ENCODE results near the gene KIAA1217.

Gene KIAA1217

DNA sequence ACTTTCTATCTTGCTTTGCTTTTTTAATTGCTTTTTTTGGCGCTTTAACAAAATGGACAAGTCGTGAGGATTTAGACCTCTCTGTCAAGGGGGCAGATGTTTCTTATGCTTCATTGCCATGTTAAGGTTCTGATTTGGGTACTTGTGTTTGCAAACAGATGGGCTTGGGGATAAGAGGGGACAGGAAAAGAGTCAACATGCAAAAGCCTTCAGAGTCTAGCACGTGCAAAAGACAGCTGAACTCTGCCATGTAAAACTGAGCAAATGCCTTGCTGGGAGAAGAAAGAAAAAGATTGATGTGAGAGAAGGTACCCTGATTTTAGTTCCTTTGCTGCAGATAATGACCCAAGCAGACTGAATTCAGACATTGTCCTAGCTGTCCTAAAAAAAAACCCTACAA is 173.1 kb downstream of the KIAA1217 start:
- TF ChIP-seq, protein P1, sequence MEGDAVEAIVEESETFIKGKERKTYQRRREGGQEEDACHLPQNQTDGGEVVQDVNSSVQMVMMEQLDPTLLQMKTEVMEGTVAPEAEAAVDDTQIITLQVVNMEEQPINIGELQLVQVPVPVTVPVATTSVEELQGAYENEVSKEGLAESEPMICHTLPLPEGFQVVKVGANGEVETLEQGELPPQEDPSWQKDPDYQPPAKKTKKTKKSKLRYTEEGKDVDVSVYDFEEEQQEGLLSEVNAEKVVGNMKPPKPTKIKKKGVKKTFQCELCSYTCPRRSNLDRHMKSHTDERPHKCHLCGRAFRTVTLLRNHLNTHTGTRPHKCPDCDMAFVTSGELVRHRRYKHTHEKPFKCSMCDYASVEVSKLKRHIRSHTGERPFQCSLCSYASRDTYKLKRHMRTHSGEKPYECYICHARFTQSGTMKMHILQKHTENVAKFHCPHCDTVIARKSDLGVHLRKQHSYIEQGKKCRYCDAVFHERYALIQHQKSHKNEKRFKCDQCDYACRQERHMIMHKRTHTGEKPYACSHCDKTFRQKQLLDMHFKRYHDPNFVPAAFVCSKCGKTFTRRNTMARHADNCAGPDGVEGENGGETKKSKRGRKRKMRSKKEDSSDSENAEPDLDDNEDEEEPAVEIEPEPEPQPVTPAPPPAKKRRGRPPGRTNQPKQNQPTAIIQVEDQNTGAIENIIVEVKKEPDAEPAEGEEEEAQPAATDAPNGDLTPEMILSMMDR (IDR thresholded peaks at IDR 0.05; ENCODE audit: insufficient read depth, low read length, missing control alignments) = no peak
- no peak overlapping the region for H3K4me3 ChIP-seq (ENCODE audit: low read depth, low read length)
- ChIA-PET CTCF (interaction anchor here (0.8 to 5.4 kb wide), 4 partner anchors 12 to 388 kb away, joined by 3 to 35 read pairs (median 16); no protein-coding TSS in a partner anchor), POLR2A (no interaction called here)
- no peak for DNase-seq (ENCODE audit: low read depth, low spot score)

DNA sequence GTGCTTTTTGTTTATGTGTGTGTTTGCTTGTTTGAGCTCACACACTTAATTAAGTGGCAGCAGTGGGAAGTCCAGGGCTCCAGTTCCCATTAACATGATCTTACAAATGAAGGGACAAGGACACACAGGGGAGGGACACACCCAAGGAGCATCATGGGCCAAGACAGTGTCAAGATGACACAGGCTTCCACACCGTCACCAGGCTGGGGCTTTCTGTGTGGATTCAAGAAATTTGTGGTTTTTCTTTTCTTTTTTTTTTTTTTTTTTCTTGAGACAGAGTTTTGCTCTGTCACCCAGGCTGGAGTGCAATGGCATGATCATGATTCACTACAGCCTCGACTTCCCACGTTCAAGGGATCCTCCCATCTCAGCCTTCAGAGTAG is 173.6 kb downstream of the KIAA1217 start:
- POLR2A ChIA-PET = no interaction called here
- no peak overlapping the region for H3K4me3 ChIP-seq (ENCODE audit: low read depth, low read length)
- CTCF ChIA-PET = interaction anchor here (0.8 to 5.4 kb wide), 9 partner anchors 8 to 389 kb away, joined by 3 to 35 read pairs (median 5); no protein-coding TSS in a partner anchor
- TF ChIP-seq, protein P1 (IDR thresholded peaks at IDR 0.05; ENCODE audit: insufficient read depth, low read length, missing control alignments) = no peak
- no peak for DNase-seq (ENCODE audit: low read depth, low spot score)

DNA sequence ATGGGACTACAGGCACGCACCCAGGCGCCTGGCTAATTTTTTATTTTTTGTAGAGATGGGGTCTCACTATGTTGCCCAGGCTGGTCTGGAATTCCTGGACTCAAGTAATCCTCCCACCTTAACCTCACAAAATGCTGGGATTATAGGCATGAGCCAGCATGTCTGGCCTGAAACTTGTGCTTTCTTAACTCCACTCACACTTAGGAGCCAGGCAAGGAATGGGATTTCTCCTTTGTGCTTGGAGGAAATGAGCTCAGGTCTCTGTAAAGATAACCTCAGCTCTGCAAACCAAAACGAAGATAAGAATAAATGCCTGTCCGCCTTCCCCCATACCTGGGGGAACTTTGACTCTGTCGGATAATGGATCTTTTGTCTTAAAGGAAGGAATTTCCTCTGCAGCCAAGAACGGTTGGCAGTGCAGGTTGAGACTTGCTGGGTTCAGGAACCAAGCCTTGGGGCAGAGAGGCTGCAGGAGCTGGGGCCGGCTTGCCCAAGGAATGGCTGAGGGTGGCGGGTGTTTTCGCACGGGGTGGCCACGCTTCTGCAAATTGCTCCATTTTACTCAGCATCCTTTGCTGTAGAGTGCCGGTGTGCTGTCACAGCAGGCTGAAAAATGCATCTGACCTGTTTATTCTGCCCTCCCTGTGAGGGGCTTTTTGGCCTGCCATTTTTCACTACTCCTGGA is 174.2 kb downstream of the KIAA1217 start:
- TF ChIP-seq, protein P1 (IDR thresholded peaks at IDR 0.05; ENCODE audit: insufficient read depth, low read length, missing control alignments) = no peak
- ChIA-PET POLR2A (interaction anchor here (1.0 kb wide), 1 partner anchor 50 kb away, joined by 3 read pairs; no protein-coding TSS in a partner anchor), CTCF (interaction anchor here (0.6 to 5.4 kb wide), 18 partner anchors 9 to 389 kb away, joined by 3 to 35 read pairs (median 4); no protein-coding TSS in a partner anchor)
- DNase-seq (ENCODE audit: low read depth, low spot score) = no peak
- H3K4me3 ChIP-seq (ENCODE audit: low read depth, low read length) = no peak overlapping the region

DNA sequence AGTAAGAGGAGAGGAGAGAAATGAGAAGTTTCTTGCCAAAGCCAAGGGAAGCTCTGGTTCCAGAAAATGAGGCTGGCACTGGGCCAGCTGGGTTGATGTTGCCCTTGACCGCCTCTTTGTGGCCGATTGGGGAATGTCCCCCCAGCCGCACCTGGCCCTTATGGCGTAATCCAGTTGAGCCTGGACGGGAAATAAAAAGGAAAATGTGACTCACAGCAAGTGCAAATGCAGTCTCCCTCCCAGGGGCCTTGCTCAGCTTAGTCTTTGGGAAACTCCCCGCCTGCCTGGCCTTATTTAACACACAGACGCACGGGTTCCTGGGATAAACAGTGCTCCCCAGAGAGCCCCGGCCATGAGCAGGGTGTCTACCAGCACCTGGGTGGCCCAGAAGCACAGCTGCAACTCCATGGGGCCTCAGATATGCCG is 174.8 kb downstream of the KIAA1217 start:
- DNase-seq (ENCODE audit: low read depth, low spot score) = peak; percentile 95
- TF ChIP-seq, protein P1 (IDR thresholded peaks at IDR 0.05; ENCODE audit: insufficient read depth, low read length, missing control alignments) = peak; percentile 66
- H3K4me3 ChIP-seq (ENCODE audit: low read depth, low read length) = no peak overlapping the region
- ChIA-PET POLR2A (interaction anchor here (1.0 to 1.4 kb wide), 2 partner anchors 50 to 66 kb away, joined by 3 read pairs; no protein-coding TSS in a partner anchor), CTCF (interaction anchor here (0.6 to 5.4 kb wide), 18 partner anchors 9 to 390 kb away, joined by 3 to 35 read pairs (median 4); no protein-coding TSS in a partner anchor)

DNA sequence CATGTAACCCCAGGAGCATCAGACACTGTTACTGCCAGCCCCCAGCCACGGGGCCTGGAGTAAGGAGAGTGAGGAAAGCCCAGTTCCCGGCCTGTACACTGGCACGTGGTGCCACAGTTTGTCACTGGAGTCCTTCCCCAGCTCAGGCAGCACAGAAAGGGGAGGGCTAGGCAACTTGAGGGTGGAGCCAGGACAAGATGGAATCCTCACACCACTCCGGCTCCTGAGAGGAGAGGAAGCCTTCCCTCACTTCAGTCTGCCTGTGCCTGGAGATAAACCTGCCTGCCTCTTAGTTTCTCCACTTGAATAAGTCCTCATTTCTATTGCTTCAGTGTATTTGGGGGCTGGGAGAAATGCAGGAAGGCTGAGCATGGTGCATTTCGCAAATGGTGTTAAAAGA is 176.0 kb downstream of the KIAA1217 start:
- no peak overlapping the region for H3K4me3 ChIP-seq (ENCODE audit: low read depth, low read length)
- TF ChIP-seq, protein P1 (IDR thresholded peaks at IDR 0.05; ENCODE audit: insufficient read depth, low read length, missing control alignments) = no peak
- ChIA-PET CTCF (interaction anchor here (1.5 to 5.4 kb wide), 4 partner anchors 9 to 391 kb away, joined by 4 to 35 read pairs (median 16); no protein-coding TSS in a partner anchor), POLR2A (interaction anchor here (1.4 kb wide), 1 partner anchor 64 kb away, joined by 3 read pairs; no protein-coding TSS in a partner anchor)
- DNase-seq (ENCODE audit: low read depth, low spot score) = no peak

DNA sequence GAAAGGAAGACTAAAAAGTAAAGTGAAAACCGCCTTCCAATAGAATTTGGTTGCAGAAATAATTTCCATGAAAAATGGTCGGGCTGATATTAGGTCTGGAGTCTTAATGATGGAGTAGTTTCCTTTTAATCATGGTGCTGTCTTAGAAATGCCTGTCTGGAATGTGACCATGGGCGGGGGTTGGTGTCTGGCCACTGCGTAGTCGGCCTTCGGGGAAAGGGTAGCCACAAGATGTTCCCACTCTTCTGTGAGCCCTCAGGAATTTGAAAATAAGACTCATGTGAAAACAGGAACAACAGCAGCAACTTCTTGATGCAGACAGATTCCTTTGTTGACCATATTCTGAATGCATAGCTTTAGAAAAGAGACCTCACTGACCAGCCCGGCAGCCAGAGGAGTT is 176.8 kb downstream of the KIAA1217 start:
- POLR2A ChIA-PET = no interaction called here
- DNase-seq (ENCODE audit: low read depth, low spot score) = peak; percentile 72
- CTCF ChIA-PET = interaction anchor here (1.2 to 5.4 kb wide), 4 partner anchors 10 to 392 kb away, joined by 4 to 35 read pairs (median 5); no protein-coding TSS in a partner anchor
- H3K4me3 ChIP-seq (ENCODE audit: low read depth, low read length) = no peak overlapping the region
- TF ChIP-seq, protein P1 (IDR thresholded peaks at IDR 0.05; ENCODE audit: insufficient read depth, low read length, missing control alignments) = no peak
